GM21381 (cell line): ENCODE data around the gene CSF2RB.
A peak's percentile ranks its signal among the peaks of the same experiment; 100 is the strongest.

ENCODE experiments used
- ATAC-seq: cut with Tn5 transposase; IDR thresholded peaks from one replicate; pipeline ENCODE4 v1.9.1; 2021; ENCODE audit warnings: mild to moderate bottlenecking, moderate library complexity; ENCODE audit not compliant: unreplicated experiment

The CSF2RB gene

DNA sequence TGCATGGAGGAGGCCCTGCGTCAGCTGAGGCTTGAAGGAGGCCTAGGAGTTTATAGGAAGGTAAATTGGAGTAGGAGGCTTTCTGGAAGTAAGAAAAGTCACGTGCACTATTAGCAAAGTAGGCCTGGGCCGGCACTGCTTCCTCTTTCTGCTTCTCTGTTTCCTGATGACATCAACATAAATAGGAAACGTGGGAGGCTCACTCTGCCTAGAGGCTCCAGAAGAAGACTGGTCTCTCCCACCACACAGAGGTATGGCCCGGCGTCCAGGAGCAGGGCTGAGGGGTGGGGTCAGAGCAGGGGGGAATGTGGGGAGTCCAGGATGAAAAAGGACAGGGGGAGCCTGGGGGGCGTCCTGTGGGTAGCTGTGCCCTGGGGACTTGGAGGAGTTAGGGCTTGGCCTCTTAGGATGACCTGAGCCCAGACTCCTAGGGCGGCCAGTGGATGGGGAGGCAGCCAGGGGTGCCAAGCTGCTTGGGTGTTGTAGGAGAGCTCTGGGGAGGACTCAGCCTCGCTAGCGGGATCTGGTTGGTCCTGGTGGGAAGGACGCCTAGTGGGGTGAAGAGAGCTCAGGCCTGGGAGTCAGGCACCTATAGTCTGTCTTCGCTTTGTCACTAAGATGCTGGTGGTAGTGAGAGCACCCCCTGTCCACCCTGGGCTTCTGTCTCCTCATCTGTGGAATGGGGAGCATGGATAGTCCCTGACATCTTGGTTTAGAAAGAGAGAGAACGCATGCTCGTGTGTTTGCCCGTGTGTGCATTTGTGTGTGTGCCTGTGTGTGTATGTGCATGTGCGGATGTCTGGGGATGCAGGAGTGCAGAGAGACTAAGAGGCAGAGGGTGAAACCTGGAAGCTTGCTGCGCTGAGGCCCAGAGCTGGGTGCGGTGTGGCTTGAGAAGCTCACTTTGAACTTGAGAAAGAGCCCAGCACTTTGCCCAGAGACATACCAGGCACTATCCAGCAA lies at the start of gene CSF2RB:
Gene CSF2RB (plus strand): TSS at position 202 of the 963 bp plus-strand sequence. CDS start 8,580 bp downstream, outside the sequence.
- no peak for ATAC-seq

- no peak for ATAC-seq
These were observed 49.4 kb upstream of the CSF2RB start for GRCh38 chr22:36863979-36864378.

GRCh38 chr22:36864454-36865215 lies 48.8 kb upstream of the CSF2RB start:
- no peak for ATAC-seq

DNA sequence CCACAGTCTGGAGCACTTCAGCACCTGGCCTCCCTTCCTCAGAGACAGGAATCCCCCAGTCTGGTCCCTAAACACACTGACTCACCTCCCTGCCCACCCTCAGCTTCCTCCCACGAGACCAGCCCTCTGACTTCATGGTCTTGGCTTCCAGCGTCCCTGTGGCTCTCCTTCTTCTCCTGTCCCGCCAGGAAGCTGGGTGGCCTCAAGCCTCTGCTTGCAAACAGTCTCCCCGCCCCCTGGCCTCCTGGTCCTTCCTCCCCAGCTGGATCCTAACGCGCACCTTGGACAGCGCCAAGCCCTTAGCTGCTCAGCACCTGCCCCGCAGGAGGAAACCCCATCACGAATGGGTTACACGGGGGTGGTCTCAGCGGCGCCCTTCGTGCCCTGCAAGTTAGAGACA lies 48.1 kb upstream of the CSF2RB start:
- no peak for ATAC-seq

DNA sequence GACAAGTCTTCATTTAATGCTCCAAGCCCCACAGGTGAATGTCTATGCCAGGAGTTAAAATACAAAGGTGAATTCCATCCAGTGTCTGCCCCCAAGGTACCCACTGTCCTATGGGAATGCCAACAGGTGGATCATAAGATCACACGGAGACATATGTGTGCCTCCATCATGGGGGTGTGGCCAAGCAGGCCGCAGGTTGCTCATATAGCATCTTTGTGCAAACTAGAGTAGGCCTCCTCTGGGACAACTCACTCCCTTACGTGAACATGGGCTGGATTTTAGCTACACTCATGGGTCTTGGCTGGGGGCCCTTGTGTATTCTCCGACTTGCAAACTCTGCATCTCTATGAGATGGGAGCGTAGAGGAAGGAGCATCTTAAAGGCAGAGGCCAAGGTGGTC lies 45.7 kb upstream of the CSF2RB start:
- ATAC-seq: no peak

- no peak for ATAC-seq
These were observed 44.8 kb upstream of the CSF2RB start for GRCh38 chr22:36868546-36869181.

DNA sequence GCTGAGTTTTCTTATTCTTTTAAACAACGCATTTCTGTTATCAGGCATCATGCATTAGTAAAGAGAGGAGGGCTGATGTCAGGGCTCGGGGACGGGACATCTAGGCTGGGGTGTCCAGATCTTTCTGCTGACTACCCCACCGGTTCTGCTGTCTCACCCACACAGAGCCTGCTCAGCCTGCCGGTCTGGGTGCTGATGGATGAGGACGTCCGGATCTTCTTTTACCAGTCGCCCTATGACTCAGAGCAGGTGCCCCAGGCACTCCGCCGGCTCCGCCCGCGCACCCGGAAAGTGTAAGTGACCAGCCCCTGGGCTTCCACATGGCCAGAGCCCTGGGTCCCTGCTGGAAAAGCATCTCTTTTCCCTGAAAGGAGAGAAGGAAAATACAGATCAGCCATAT lies 43.2 kb upstream of the CSF2RB start:
- ATAC-seq: no peak

DNA sequence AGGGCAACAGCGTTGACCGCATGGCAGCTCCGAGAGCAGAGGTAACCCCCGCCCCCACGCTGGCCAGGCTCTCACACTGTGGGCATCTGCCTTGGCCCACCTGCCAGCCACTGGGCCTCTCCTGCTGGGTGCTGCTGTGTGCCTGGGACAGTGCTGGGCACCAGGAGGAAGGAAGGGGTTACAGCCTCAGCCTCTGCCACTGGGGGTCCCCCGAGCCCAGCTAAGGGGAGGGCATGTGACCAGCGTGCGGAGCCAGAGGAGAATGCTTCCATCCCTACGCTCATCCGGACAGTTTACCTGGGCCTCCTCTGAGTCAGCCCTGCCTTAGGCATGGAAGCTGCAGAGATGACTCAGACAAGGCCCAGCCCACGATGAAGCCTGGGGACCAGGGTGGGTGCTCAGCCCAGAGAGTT lies 41.8 kb upstream of the CSF2RB start:
- no peak for ATAC-seq

DNA sequence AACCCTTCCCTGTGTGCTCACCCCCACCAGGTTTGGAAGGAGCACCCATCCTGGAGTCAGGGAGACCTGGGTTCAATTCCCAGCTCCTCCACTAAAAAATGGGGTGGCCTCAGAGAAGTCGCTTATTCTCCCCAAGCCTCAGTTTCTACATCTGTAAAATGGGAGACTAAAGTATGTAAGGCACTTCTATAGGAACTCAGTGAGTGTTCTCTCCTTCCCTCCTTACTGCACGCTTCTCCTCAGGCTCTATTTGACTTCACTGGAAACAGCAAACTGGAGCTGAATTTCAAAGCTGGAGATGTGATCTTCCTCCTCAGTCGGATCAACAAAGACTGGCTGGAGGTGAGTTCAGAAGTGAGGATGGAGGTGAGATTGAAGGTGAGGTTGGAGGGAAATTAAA lies 41.3 kb upstream of the CSF2RB start:
- ATAC-seq: no peak

- no peak for ATAC-seq
These were observed 40.4 kb upstream of the CSF2RB start for GRCh38 chr22:36872866-36873498.

- peak; percentile 83 for ATAC-seq
These were observed 39.7 kb upstream of the CSF2RB start for GRCh38 chr22:36873614-36874308.

DNA sequence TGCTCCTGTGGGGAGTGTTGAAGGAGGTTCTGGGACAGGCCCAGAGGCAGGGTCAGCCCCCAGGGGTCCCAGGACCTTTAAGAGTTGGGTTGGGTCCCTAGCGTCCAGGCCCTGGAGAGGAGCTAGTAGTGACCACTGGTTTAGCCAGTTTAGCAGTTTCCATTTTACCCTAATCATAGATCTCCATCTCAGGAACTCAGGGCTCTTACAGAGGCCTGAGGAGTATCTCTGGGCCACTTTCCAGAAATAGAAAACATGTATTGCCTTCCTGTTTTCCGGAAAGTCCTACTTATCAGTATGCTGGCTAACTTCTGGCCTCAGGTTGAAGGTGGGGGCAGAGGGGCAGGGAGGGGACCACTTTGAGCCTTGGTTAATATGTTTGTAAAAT lies 39.1 kb upstream of the CSF2RB start:
- no peak for ATAC-seq

GRCh38 chr22:36874736-36875135 lies 38.7 kb upstream of the CSF2RB start:
- ATAC-seq: no peak

DNA sequence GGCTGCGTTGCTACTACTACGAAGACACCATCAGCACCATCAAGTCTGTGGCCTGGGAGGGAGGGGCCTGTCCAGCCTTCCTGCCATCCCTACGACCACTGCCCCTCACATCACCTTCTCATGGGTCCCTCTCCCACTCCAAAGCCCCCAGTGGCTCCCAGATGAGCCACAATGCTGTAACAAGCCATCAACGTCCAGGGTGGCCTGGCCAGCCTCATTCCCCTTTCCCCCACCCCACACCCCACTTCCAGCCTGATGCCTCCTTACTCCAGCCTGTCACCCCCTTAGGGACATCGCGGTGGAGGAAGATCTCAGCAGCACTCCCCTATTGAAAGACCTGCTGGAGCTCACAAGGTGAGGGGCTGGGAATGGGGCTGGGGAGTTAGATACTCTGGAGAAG lies 37.7 kb upstream of the CSF2RB start:
- ATAC-seq: no peak

GRCh38 chr22:36879775-36880174 lies 33.7 kb upstream of the CSF2RB start:
- ATAC-seq: no peak

GRCh38 chr22:36881504-36882245 lies 31.8 kb upstream of the CSF2RB start:
- ATAC-seq: no peak

DNA sequence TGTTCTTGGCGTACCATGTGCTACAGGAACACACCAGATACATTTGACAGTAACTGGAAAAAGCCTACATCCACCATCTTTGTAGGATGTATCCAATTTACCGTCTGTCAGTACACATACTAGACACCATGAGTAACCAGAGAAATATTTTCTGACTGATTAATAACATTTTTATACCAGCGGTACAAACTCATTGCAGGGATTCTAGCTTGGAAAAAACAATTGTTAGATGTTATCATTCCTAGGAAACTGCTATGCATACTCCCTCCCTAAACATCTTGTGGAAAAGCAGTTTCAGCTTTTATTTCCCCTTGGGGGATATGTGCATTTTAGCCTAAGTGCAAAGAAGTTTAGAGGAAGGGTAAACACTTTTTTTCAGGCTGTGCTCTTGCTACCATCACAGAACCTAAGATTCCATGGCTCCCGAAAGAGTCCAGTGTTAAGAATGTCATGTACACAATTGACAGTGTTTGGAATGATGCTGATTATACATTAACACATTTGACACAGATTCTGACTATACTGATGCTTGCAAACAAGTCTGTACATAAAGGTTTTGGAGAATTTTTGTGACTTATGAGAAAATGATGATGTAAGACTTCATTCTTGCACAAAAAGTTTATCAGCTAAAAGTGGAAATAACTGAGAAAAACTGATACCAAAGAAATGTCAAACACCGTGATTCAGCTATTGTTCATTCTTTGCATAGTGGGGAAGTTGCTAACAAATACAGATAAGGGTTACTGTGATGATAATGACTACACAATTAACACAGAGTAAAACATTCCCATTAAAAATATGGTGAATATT lies 28.9 kb upstream of the CSF2RB start:
- ATAC-seq: no peak

- no peak for ATAC-seq
These were observed 28.0 kb upstream of the CSF2RB start for GRCh38 chr22:36885474-36885873.

- no peak for ATAC-seq
These were observed 27.4 kb upstream of the CSF2RB start for GRCh38 chr22:36886016-36886415.
